Stimulated activated naive CD8-positive, alpha-beta T cell treated with anti-CD3 and anti-CD28 coated beads, Interleukin-15, Interleukin-2, amounts not matched to agents 100 ng/mL and 50 ng/mL, for 24 hours (primary cell): Measurements from ENCODE around the gene ZNF32.
A peak's percentile ranks its signal among the peaks of the same experiment; 100 is the strongest.

Experiments
- H3K27ac Mint-ChIP-seq: one replicate; pipeline ENCODE4 v1.8.0; 2021; ENCODE audit warnings: mild to moderate bottlenecking, mixed read lengths
- H3K27me3 Mint-ChIP-seq: one replicate; pipeline ENCODE4 v1.8.0; 2021; ENCODE audit warnings: mixed read lengths
- H3K36me3 Mint-ChIP-seq: one replicate; pipeline ENCODE4 v1.8.0; 2021; ENCODE audit warnings: low read depth, mixed read lengths
- H3K4me1 Mint-ChIP-seq: one replicate; pipeline ENCODE4 v1.8.0; 2021; ENCODE audit warnings: low read depth, mixed read lengths
- H3K4me3 Mint-ChIP-seq: one replicate; pipeline ENCODE4 v1.8.0; 2021; ENCODE audit warnings: mild to moderate bottlenecking, mixed read lengths
- H3K9me3 Mint-ChIP-seq: one replicate; pipeline ENCODE4 v1.8.0; 2021; ENCODE audit warnings: mixed read lengths

ZNF32 gene

GRCh38 chr10:43594944-43595589 lies 53.6 kb downstream of the ZNF32 start:
- H3K27ac Mint-ChIP-seq: peak overlapping the region; percentile 73
- H3K4me1 Mint-ChIP-seq: peaks cover 31% of the 10 kb centered on the region
- H3K36me3 Mint-ChIP-seq: no peaks in the 10 kb centered on the region

More at GRCh38 chr10:43594944-43595589, 53.6 kb downstream of the ZNF32 start:
- Mint-ChIP-seq H3K4me3 (peak overlapping the region; percentile 75), H3K27me3 (peaks cover 4% of the 10 kb centered on the region), H3K9me3 (peaks cover 14% of the 10 kb centered on the region)
